Esophagus muscularis mucosa (tissue), 3 donors: ENCODE results near the gene MTMR4.

Experiments used
- CTCF ChIP-seq, 3 experiments: fragments of 200-600 bp in 2 of 3; fragments of 450-650 bp in 1 of 3; sonication (generic) in 2 of 3; IDR thresholded peaks; one replicate each; pipeline ENCODE4 v1.5.1; 2017 to 2019; ENCODE audit warnings: antibody characterized with exemption in 3 of 3, mild to moderate bottlenecking in 2 of 3, moderate library complexity in 1 of 3
- POLR2A ChIP-seq: fragments of 450-650 bp; IDR thresholded peaks from one replicate; pipeline ENCODE4 v1.6.1; 2017; ENCODE audit warnings: antibody characterized with exemption, moderate library complexity, mild to moderate bottlenecking, low read depth

GRCh38 chr17:58534331-58534730, 19.9 kb upstream of the MTMR4 start:
- no peak for TF ChIP-seq POLR2A
- TF ChIP-seq CTCF (IDR thresholded peaks at IDR 0.05): no peak
